GM19240 (cell line): ENCODE results near the gene NOL7.

Experiments used
- DNase-seq: peaks from one replicate; pipeline ENCODE4 v3.0.0; 2011; ENCODE audit warnings: low spot score; ENCODE audit not compliant: insufficient read length

NOL7 gene

DNA sequence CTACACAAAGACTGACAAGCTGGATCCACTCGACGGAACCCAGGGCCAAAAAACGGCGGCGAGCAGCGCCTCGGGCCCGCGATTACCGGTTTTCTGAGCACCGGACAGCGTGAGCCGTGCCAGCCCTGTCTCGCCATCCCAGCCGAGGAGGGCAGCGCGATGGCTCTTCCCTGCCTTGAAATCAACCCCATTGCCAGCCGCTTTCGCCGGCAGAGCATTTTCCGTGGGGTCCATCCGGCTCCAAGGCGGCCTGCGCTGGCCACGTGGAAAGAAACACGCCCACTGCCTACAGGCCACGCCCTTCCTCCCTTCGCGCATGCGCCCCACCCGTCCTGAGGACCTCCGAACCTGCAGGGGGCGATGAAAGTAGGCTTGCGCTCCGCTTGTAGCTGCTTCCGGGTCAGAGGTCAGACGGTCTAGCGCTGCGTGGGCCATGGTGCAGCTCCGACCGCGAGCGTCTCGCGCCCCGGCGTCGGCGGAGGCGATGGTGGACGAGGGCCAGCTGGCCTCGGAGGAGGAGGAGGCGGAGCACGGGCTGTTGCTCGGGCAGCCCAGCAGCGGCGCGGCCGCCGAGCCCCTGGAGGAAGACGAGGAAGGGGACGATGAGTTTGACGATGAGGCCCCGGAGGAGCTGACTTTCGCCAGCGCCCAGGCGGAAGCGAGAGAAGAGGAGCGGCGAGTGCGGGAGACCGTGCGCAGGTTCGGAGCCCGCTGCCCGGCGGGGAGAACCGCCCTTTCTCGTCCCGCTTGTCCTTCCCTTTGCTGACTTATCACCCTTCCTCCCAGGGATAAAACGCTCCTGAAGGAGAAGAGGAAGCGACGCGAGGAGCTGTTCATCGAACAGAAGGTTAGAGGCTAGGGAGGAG lies at the start of gene NOL7:
Gene NOL7 (plus strand): TSS at position 410 of the 866 bp plus-strand sequence. CDS start 24 bp downstream, at position 434.
- peak; percentile 77 for DNase-seq

DNA sequence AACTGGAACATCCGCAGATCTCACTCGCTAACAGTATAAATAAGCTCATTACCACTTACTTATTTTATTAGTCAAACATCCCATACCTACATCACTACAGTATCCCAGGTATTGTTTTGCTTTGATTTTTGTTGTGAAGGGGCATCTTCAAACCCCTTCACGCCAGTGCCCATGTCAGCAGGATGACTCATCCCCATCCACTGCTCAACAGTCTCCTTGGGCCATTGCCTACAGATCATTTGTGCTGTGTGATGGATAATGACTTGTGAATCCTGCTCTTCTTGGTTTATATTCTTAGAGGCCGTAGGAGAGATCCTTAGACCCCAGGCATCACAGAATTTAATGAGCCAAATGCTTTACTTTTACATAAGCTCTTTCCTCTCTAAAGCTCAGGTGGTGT lies 49.2 kb upstream of the NOL7 start:
- DNase-seq, result no peak

DNA sequence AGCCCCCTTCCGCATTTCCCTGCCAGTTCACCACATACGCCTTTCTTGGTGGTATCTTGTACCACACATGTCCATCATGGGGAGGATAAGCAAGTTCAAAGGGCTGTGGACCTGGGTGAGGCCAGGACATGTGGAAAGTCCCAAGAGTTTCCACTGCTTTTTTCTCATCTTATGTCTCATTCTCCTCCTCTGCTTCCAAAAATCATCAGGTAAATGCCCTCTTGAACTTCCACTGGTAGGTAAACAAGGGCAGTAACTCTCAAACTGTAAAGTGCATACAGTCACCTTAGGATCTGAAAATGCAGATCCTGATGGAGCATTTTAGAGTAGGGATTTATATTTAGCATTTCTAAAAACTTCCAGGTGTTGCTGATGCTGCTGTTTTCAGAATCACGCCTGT lies 48.6 kb upstream of the NOL7 start:
- DNase-seq, result no peak

DNA sequence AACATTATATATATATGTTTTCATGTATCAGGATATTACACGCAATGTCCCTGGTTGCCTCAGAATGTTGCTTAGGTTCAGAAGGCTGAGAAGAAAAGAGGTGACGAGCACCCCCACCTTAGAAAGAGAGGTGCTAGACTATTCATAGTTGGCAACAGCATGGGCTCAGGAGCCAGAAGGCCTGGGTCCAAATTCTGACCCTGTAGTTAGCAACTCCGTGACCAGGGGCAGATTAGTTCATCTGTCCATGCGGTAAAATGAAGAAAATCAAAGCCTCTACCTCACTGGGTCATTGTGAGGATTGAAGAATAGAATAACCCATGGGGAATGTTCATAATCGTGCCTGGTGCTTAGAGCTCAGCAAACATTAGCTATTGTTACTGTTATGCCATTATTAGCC lies 46.2 kb upstream of the NOL7 start:
- no peak for DNase-seq

DNA sequence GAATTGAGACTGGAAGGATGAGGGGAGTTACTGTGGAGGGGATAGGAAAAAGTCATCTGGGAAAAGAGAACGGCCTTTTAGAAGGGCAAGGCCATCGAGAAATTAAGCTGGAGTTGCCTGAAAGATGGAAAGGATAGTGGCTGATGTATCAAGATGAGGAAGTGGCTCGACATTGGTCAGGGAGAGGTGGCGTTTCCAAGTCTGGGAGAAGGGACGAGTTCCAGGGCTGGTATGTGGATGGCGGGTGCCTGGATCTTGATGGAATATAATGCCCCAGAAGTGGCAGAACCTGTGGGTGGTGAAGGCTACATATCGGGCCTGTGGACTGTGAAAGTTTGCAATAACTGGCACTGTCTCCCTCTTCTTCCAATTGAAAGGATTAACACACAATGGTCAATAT lies 42.9 kb upstream of the NOL7 start:
- no peak for DNase-seq

DNA sequence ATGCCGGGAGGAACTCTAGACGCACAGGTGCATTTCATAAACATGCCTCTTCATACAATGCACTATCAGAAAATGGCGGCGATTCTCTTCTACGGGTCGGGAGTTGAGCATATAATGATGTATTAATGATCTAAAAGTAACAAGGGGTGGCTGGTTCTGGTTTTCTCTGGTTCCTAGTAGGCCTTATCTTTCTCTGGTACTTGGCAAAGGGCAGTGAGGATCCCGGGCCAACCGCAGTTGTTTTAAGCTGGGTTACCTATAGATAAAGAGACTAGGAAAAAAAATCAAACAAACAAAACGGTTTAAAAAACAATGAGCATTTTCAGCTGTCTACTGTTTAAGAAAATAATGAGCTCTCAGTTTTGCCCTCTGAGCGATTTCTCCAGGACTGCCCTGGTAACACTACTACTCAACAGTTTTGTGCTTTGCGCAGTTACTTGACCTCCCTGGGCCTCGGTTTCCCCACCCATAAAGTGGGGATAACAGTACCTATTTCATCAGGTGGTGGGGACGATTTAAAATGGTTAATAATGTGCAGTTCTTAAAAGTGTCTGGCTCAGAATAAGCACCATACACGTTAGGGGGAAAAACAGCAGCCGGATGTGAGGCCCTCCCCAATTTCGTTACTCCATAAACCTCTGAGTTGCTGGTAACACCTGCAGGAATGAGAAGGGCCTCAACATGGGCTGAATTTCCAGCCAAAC lies 42.0 kb upstream of the NOL7 start:
- DNase-seq, result no peak

DNA sequence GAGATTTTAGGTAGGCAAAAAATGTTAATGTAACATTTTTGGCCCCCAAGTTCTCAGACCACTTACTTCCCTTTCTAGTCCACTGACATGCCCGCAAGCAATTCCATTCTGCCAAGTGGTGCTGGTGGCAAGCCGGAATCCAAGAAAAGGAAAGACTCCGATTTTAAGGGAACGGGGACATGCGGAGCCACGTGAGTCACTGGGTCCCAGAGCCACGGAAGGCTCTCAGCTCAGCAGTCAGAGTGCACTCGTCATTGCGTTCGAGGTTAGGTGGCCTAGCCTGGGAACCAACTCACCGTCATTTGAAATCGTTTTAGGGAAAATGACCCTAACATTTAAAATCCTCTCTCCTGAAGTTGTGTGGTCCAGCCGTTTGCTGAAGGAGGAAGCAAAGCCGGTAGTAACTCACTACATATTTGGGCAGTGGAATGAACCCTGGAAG lies 41.4 kb upstream of the NOL7 start:
- DNase-seq, result no peak

DNA sequence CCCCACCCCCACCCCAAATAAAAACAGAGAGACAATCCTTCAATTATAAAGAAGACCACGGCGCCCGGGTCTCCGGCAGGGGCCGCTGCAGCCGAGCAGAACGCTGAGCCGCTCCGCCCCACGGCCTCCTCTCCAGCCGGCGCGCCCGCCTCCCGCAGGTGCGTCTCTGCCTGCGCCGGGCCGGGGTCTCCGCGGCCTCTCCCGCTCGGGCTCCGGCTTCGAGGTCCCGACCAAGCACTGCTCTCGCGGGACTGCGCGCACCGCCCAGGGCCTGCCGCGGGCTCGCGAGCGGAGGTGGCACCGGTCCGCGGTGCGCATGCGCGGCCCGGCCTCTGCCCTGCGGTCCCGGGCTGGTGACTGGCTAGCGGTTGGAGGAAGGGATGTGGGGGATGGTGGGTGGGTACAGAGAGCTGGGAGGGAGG lies 41.0 kb upstream of the NOL7 start:
- DNase-seq, result peak; percentile 87

DNA sequence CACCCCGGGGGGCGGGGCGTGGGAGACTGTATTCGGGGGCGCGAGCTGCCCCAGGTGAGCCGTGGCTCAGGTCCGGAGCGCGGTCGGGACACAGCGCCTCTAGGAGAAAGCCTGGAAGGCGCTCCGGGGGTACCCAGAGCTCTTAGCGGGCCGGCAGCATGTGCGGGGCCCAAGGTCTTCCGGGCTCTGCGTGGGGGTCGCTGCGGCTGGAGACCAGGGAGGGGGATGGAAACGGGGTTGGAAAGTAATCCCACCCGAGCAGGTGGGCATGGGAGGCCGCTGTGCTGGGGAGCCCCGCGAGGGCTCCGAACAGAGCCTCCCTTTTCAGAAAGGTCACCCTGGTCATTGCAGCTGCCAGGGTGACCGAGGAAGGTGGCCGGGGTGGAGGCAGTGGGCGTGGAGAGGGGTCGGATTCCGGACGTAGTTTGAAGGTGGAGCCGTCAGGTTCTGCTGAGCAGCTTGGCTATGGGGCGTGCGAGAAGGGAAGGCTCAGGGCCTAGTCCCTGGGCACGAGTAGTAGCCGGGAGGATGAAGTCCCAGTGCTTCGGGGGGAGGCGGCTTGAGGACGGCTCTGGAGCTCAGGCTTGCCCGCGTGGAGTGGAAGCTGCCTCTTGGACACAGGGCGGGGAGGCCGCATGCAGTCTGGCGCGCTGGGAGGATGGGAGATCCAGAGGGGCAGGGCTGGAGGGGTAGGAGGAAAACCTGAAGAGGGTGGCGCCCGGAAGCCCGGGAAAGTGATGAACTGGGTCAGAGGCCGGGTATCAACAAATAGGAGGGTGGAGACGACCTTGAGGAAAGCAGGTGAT lies 40.4 kb upstream of the NOL7 start, which contains the start of gene SIRT5:
Gene SIRT5 (plus strand): TSS at position 31 of the 806 bp plus-strand sequence. CDS start 9,510 bp downstream, outside the sequence.
- DNase-seq, result peak; percentile 31

DNA sequence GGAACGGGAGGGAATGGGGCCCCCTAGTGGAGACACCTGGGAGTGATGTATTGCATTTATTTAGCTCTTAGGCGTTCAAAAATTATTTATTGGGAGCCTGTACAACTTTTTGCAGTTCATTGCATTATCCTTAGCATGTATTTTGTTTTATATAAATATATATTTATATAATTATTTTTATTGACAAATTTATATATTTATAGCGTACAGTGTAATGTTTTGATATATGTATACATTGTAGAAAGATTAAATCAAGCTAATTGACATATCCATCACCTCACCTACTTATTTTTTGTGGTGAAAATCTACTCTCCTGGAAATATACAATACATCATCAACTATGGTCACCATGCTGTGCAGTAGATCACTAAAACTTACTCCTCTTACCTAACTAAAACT lies 39.8 kb upstream of the NOL7 start:
- DNase-seq, result no peak

DNA sequence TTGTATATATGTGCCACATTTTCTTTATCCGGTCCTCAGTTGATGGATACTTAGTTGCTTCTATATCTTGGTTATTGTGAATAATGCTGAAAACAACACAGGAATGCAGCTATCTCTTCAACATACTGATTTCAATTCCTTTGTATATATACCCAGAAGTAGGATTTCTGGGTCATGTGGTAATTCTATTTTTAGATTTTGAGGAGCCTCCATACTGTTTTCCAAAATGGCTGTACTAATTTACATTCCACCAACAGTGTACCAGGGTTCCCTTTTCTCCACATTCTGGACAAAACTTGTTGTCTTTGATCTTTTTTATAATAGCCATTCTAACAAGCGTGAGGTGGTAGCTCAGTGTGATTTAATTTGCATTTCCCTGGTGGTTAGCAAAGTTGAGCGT lies 39.1 kb upstream of the NOL7 start:
- DNase-seq, result no peak

DNA sequence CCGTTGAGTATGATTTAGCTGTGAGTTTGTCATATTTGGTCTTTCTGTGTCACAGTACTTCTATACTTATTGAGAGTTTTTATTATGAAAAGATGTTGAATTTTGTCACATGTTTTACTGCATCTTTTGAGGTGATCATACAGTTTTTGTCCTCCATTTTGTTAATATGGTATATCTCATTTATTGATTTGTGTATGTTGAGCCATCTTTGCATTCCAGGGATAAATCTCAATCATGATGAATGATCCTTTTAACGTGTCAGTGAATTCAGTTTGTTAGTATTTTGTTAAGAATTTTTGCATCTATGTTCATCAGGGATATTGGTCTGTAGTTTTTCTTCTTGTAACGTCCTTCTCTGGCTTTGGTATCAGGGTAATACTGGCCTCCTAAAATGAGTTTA lies 37.2 kb upstream of the NOL7 start:
- DNase-seq, result no peak

DNA sequence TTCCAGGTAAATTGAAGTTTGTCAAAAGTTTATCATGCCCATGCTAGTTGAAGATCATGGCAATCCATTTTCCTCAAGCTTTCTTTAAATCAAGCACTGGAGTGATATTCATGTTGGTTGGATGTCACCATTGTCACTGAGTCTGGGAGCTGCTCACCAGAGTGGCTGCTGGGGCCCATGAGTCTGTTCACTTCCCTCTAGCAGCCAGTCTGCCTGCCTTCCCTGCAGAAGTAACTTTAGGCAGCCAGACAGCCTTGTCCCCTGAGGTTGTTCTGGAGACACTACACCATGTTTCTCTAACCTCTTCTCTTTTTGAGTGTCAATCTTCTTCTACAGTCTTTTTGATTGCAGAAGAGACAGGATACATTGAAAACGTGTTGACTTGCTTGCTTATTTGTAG lies 35.2 kb upstream of the NOL7 start:
- DNase-seq, result no peak

DNA sequence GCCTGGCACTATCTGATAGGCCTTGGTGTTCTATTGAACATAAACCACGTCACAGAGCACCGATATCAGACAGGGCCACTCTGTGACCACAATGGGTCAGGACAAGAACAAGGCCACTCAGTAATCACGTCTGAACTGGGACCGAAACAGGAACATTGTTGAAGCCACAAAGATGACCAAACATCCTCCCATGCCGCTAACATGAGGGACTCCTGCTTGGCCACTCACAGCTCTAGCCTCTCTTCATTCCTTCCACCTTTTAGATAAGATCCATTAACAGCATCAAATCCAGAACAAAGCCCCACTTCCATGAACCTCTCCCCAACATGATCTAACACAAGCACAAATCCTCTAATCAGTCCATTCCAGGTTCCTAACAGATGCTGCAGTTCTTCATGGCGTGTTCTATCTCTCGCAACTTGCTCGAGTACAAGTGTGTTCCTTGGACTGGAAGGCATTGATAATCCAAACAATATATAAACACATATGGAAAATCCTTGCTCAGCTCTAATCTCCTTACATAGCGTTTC lies 33.4 kb upstream of the NOL7 start:
- DNase-seq, result no peak

DNA sequence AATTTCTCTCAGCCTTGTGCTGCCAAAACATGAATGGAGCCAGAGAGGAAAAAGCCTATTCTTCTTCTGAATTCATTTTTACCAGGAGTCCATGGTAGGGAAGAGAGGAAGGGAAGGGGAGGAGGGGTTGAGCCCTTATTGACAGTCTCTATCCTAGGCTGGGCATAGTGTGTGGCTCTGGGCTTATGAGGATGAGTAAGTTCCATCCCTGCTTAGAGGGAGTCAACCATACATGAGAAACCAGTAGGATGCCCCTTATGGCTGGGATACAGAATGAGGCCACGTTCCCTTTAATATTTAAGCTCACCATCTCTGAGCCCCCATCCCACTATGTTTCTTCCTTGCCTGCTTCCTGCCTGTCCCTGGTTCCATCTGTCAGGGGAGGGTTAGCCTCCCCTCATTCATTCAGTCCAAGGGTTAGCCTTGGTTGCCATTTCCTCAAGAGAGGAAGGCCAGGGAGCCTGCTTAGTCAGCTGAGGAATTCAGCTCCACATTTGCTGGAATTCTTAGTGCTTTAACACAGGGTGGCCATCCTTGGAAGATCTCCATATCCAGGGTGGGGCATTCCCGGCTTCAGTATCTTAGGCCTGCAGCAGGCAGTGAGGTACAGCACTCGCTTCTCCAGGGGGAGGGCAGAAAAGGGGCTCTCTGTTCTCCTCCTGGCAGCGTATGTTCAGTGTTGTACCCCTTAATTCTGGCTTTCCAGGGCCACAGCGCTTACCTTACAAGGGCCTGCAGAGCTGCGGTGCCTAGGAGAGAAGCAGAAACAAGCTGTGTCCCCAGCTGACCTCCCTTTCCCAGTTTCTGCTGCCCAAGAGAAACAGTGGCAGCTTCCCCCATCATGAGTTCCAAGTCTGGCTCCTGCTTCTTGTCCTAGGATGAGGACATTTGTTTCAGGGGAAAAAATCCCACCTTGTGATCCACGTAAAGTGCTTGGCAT lies 28.3 kb upstream of the NOL7 start:
- no peak for DNase-seq

DNA sequence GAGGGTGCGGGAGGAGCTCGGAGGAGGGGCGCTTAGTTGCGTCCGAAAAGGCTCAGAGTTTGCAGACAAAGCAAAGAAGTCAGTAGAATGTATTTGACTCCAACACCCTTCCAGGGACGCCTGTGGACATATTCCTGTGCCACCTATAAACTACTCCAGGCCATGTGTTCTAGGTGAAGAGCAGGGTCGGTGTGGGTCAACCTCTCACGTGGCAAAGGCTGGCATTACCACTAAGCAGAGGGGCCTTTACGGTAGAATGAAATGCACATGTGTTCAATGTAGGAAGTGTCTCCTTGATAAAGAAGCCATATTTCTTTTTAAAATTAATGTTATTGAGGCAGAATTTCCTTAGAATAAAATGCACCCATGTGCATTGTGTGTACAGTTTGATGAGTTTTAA lies 25.3 kb upstream of the NOL7 start:
- no peak for DNase-seq

DNA sequence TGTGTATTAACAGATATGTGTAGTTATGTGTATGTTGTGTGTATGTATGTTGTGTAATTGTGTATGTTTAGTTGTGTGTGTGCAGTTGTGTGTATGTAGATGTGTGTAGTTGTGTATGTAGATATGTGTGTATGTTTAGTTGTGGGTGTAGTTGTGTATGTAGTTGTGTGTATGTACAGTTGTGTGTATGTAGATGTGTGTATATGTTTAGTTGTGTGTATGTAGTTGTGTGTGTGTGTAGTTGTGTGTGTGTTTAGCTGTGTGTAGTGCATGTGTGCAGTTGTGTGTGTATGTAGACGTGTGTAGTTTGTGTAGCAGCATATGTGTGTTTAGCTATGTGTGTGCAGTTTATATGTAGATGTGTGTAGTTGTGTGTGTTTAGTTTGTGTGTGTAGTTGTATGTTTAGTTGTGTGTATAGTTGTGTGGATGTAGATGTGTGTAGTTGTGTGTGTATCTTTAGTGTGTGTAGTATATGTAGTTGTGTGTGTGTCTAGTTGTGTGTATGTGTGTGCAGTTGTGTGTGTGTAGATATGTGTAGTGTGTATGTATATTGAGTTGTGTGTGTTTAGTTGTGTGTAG lies 24.5 kb upstream of the NOL7 start:
- DNase-seq, result no peak

DNA sequence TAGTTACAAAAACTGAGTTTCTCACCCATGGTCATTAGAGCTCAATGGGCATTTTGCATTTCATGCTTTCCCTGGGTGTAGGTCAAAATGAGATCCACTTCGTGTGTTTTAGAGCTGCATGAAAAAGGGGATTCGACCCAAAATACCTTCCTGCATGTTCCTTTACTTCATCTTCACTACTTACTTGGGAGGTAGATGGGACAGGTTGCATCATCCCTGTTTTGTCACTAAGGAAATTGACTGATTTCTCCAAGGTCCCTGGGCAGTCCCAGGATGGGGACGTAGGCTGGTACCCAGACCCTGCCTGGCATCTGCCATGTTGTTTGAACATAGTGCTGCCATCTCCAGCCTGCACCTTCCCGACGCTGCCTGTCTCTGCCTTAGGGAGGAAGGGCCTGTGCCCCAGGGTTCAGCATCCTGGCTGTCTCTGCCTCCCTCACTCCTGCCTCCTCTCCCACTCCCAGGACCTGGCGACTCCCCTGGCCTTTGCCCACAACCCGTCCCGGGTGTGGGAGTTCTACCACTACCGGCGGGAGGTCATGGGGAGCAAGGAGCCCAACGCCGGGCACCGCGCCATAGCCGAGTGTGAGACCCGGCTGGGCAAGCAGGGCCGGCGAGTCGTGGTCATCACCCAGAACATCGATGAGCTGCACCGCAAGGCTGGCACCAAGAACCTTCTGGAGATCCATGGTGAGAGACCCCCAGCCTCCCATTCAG lies 23.8 kb upstream of the NOL7 start:
- no peak for DNase-seq

DNA sequence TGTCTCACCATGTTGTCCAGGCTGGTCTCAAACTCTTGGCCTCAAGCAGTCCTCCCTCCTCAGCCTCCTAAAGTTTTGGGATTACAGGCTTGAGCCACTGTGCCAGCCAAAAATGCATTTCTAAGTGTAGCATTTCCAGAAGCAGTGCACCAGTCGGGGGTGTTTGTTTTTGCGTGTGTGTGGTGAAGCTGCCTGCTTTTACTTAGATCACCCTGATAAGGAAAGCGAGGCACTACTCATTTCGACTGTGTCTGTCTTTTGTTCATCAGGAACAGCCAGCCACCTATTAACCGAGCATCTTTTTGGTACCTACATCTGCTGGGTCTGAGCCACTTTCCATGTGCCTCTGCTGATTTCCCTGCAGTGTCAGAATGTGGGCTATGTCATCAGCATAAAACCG lies 22.0 kb upstream of the NOL7 start:
- no peak for DNase-seq
